Inferior parietal cortex (tissue), 1 donor: ENCODE data around the gene CDK3.
"Not testable (repeated sequence)": the region's sequence is repeated elsewhere in the genome, so short reads cannot be mapped to it uniquely, and the experiment has no call there.

ENCODE experiments used
- DNase-seq: peaks from one replicate; pipeline ENCODE4 v3.0.0-alpha.2; 2016; ENCODE audit errors: extremely low spot score

CDK3 gene

DNA sequence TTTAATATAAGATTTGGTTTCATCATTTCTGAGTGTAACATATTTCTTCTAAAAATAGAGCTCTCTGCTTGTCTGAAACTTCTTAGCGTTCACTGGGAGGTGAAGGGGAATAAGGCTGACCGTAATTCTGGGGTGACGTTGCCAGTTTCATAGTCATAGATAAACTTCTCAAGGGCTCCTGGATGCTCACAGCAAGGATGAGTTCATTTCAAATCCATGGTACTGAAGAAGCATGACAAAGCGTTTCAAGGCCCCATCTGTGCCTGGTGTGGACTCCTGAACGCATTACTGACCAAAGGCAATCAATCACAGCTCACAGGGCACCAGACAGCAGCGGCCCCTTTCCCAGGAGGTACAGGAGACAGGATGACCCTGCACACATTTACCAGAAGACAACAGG lies 38.5 kb downstream of the CDK3 start:
- no peak for DNase-seq

DNA sequence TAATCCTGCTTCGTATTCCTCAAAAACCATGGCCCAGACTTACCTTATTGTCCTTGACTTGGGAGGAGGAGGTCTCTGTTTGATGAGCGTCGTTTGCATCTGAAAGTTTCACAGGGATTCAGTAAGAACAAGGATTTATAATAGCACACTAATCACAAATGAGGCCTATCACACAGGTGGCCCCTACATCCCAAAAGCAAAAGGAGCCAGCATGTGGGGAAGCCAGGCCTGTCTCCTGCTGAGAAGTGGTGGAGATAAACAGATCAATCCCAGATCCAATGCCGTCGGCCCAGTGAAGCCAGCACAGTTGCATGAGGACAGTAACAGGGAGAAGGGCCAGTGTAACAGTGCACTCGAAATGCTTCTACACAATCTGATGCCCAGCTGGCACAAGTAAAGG lies 39.7 kb downstream of the CDK3 start:
- no peak for DNase-seq

DNA sequence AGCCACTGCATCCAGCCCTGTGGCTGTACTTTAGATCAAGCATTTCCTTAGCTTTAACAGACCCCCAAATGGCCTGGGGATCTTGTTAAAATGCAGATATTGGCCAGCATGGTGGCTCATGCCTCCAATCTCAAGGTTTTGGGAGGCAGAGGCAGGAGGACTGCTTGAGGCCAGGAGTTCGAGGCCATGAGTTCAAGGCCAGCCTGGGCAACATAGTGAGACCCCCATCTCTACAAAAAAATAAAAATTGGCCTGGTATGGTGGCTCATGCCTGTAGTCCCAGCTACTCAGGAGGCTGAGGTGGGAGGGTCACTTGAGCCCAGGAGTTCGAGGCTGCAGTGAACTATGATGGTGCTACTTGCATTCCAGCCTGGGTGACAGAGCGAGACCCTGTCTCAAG lies 42.2 kb downstream of the CDK3 start:
- DNase-seq: not testable (repeated sequence)

DNA sequence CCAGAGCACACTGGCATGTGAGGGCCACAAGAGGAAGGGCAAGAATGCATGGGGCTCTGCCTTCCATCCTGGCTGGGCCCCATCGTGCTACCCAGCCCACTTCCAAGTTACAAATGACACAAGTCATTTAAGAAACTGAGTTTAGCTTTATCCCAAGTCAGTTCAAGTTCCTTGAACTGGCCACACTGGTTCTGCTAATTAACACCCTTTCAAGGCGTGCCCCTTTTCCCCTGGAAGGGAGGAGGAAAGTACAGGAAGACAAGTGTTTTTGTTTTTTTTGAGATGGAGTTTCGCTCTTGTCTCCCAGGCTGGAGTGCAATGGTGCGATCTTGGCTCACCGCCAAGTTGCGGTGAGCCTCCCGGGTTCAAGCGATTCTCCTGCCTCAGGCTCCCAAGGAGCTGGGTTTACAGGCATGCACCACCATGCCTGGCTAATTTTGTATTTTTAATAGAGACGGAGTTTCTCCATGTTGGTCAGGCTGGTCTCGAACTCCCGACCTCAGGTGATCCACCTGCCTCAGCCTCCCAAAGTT lies 43.9 kb downstream of the CDK3 start:
- DNase-seq: not testable (repeated sequence)

DNA sequence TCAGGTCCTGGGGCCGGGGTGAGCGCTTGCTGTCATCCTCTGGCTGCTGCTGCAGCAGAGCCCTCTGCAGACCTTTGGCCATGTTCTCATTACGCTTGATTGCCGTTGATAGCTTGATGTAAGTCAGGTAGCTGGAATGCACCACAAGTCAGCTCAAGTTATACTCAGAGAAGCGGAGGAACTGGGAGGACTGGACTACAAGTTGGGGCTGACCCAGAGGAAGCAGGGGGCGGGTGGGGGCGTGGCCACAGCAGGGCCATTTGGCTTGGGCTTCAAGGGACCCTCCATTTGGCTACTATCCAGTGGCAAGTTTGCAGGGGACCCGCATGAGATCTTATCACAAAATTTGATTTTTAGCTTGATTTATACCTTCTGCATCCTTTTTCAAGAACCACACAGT lies 45.4 kb downstream of the CDK3 start:
- DNase-seq: no peak

DNA sequence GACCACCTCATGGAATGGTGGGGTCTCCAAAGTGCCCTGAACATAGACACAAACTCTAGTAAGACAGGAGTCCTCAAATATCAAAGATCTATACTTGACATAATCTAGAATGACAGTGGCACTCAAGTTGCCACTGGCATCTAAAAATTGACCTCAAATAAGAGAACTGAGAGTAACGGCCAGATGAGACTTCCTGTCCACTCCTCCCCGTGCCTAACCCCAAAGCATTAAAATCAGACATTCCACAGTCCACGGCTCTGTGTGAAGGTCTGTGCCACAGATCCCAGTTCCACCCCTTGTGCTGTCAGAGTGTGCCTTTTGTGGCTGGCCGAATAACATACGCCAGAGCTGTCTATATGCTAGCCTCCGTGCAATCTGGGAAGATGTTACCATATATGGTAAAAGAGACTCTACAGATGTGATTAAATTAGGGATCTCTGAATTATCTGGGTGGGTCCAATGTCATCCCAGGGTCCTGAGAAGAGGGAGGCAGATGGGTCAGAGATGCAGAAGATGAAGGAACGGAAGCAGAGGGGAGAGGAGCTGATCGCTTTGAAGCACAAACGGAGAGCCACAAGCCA lies 47.5 kb downstream of the CDK3 start:
- no peak for DNase-seq

DNA sequence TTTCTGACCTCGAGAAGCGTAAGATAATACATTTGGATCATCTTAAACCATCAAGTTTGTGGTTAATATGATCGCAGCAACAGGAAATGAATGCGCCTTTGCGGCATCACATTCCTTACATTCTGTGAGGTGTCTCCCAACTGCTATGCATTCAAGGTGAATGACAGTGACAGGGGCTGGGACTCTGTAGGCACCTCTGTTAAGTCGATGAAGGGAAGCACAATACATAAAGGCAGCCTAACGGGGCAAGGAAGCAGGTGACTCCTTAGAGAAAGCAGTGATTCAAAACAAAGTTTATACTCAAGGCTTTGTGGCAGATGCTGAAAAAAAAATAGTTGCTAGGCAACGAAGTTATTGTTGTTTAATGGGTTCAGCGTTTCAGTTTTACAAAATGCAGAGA lies 48.1 kb downstream of the CDK3 start:
- DNase-seq: no peak

DNA sequence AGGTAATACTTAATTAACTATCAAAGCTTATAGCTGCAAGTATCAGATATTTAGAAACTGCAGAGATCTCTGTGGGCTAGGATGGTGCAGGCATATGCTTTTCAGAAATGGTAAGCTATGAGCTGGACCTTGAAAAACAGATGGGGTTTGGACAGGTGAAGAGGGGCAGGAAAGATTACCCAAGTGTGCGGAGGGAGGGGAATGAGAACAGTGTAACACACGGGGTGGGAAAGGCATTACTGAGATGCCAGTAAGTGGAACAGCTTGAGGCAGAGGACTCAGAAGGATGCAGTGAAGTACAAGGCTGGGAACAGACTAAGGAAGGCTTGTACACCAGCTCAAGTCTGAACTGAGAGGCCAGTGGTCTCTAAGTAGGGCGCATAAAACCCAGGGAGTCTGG lies 48.6 kb downstream of the CDK3 start:
- no peak for DNase-seq

DNA sequence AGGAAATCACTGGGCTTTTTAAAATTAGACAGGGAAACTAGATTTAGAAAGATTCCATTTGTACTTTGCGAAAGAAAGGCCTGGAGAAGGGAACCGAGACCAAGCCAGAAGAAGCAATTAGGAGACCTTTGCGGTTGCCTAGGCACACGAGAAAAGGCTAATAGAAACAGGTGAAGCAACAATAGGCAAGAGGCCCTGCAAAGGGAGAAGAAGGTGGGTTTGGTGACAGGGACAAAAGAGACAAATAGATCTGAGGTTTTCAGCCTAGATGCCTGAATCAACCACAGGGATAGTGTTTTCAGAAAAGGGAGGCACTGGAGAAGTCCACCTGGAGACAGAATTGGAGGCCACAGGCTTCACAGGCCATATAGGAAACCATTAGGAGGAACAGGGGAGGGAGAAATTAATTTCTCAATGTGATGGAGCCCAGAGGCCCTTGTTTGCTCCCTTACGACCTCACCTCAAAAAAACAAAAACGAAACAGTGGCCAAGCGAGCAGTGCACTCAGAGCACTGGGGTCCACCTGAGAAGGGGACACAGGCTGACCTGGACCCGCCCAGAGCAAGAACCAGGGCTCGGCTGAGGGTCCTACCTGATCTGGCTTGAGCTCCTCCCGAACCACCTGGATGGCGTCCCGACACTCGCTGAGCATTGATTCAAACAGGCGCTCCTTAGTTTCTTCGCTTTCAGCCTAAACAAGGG lies 49.3 kb downstream of the CDK3 start:
- DNase-seq: no peak

DNA sequence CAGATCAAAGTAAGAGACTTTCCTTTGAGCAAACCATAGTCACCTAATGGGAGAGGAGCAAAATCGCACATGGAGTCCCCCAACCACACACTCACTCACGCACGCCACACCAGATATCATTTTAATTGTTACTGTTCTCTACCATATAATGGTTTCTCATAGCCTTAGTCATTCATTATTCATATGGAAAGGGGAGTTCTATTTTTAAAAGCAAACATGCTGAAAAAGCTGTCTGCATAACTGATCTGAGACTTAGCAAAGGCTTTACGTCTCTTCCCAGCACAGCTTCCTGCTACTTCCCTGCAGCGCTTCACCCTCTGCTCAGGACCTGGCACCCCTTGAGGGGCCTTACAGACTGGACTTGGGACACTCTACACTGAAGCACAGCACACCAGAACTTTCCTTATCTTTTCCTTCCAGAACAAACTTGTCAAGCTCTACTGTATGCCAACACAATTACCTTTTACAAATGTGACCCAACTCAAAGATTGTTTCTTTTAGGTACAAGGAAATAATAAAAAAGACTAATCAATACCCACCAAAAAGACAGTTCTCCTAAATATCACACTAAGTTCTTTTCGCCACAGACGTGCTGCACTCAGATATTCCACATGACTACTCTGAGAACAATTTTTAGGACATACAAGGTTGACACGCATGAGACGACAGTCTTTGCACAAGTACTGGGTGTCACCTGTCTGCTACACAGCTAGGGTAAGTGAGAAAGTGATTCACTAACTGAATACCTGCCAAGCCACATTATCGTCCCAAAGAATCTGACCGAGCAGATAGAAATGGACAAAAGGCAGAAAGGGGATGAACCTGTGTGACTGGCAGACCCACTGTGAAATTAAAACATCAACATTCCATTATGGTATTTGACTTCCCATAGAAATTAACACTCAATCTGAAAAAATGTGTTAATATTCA lies 50.1 kb downstream of the CDK3 start:
- no peak for DNase-seq

DNA sequence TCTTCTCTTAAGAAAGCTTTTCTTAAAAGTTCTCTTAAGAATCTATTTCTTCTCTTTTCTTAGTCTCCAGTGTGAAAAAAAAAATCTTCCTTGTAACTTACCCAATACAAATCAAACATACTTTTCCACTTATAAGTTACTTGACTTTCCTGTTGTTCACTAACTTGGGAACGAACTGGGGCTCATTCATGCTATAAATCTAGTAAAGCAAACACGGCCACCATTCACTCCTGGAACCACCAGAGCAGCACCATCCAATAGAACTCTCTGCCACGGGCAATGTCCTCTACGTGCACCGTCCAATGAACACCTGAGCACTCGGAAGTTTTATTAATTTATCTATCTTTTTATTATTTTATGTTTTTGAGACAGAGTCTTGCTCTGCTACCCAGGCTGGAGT lies 50.9 kb downstream of the CDK3 start:
- no peak for DNase-seq

DNA sequence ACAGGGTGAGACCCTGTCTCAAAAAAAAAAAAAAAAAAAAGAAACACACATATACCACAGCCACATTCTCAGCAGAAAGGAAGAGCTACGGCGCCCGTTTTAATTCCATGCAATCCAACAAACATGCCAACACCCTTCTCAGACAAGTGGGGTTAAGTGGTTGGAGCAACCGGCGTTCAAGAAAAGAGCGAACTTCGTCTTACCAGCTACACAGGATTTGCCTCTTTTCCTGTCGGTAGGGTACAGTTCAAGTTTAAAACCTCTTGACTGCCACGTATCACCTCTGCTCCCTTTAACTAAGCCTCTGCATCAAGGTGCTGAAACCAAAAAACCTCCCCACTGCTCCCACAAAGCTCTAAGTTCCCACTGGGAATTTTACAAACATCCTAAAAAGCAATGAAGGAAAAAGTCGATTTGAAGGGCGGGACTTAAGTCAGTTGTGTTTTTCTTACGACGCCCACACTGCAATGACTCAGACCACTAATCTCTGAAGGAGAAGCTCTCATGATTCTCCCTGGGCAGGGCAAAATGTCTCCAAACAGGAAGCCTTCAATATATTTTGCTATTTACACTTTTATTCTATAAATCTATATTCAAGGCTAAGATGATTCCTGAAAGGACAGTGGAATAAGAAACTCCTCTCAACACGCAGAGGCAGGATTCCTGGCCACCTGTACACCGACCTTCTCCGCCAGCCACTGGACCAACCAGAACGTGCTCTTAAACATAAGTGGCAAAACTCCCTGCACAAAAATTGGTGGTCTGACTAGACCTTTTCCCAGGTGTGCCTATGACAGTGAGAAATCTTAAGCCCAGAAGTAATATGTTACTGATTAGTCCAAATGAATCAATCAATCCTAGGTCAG lies 52.8 kb downstream of the CDK3 start:
- DNase-seq: no peak

DNA sequence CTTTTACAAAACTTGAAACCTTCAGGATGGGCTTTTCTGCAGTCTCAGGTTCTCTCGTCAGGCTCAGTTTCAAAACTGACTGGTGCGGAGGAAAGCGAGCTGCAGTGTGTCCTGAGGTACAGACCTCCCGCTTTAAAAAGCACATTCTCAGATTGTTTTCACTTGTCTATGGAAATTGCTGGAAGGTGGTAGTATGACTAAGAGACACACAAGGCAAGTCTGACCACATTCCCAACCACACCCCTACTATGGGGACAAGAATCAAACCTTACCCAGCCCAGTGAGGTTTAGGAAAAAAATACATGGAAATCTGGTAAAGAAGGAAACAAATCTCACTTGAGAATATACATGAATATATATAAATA lies 53.4 kb downstream of the CDK3 start:
- DNase-seq: no peak
